NCI-H146 (cell line): ENCODE data around the gene FAM47E.
"Not testable (repeated sequence)": the region's sequence is repeated elsewhere in the genome, so short reads cannot be mapped to it uniquely, and the experiment has no call there.

ENCODE experiments used
- DNase-seq: peaks from one replicate; lab custom pipeline; 2025; lab: John Stamatoyannopoulos, UW

Gene FAM47E

DNA sequence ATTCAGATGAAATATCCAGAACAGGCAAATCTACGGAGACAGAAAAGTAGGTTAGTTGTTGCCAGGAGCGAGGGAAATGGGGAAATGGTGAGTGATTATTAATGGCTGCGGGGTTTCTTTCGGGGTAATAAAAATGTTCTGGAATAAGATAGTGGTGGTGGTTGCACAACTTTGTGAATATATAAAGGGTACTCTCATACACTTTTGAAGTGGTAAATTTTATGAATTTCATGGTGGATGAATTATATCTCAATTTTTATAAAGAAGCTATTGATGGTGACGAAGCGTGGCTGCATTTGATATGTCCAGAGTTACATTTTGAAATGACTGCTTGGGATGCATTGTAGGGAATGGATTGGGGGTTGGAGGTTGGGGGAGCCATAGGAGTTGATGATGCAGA is 16.3 kb downstream of the FAM47E start:
- DNase-seq: no peak

DNA sequence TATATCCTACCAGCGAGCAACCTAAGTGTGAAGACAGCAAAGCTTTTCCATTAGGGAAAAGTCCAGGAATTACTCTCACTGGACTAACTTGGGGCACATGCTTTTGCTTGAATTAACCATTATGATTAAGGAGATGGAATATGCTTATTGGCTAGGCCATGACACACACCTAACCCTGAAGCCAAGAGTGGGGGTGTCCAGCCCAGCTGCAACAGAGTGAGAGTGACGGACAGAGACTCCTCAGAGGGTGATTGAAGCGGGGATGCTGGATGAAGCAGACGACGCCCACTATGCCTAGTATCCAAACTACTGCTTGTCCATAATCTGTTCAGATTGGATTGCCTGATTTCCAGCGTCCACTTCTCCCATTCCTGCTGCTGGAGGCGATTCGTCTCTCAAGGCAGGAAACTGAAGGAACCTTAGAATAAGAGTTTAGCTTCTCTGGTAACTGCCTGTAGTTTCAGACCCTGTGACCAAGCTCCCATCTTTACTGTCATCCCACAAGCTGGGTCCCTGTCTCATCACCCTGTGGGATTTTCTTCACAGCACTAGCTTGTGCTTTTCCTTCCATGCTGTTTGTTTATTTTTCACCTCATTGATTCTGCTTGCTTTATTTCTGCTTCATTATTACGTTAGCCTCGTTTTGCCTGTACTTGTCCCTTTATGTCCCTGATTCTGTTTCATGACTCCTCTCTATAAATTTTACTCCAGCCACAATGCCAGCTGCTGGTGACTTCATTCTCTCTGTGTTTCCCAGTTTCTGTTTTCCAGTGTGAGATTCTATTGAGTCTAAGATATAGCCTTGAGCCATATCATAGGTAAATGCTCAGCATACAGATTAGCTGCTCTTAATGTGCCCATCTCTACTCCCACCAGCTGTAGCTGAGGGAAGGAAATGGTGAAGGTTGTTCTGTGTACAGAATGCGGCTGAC is 19.0 kb downstream of the FAM47E start:
- DNase-seq: no peak

DNA sequence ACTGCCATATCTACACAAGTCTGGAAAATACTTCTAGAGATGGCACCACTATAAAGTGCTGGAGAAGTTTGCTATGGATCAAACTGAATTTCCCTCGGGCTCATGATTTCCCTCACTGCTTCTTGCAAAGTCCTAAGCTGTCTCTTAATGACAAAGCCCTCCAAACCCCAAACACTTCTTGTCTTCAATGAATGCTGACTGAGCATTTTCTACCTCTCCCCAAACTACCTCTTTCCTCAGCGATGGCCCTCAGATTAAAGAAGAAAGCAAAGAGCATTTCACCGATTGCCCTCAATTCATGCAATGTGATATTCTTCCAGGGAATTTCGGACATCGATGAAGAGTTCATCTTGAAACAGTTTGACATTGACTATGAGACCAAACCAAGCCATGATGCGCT is 19.7 kb downstream of the FAM47E start:
- DNase-seq: no peak

DNA sequence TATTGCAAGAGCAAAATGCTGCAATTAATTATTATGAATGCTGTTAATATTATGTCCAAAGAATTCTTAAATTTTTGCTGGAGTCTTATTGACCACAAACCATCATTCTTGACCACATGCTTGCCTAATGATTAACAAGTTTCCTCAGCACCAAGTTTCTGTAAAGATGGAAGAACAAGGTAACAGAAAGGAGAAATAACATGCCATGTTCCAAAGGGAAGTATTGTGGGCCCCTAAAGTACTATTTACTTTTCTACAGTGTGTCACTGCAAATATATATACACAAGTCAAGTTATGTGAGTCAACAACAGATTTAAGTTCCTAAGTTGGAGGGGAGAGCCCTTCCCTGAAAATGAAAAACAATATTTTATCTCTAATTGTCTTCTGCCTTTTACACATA is 20.6 kb downstream of the FAM47E start:
- DNase-seq: no peak

DNA sequence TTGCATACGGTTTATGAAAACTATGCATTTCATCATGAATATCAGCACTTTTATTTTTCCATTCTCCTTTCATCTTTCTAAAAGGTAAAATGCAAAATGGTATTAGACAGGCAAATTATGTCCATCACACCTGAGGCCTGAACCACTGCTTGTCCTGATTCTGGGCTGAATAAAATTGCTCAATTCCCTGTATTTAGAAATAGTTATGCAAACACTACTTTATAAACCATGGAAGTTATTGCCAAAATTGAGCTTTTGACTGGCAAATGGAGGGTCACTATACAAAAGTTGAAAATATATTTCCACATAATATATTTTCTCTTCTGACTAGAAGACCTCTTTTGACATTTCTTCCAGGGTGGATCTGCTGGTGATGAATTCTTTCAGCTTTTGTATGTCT is 21.1 kb downstream of the FAM47E start:
- no peak for DNase-seq

DNA sequence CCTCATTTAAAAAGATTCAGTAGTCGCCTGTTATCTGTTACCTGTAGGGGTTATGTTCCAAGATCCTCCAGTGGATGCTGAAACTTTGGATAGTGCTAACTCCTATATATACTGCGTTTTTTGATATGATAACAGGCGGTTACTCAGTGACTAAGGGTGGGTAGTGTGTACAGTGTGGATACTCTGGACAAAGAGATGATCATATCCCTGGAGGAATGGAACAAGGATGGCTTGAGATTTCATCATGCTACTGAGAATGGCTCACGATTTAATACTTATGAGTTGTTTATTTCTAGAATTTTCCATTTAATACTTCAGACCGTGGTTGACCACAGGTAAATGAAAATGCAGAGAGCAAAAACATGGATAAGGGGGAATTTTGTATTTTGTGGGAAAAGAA is 21.5 kb downstream of the FAM47E start:
- DNase-seq: no peak

DNA sequence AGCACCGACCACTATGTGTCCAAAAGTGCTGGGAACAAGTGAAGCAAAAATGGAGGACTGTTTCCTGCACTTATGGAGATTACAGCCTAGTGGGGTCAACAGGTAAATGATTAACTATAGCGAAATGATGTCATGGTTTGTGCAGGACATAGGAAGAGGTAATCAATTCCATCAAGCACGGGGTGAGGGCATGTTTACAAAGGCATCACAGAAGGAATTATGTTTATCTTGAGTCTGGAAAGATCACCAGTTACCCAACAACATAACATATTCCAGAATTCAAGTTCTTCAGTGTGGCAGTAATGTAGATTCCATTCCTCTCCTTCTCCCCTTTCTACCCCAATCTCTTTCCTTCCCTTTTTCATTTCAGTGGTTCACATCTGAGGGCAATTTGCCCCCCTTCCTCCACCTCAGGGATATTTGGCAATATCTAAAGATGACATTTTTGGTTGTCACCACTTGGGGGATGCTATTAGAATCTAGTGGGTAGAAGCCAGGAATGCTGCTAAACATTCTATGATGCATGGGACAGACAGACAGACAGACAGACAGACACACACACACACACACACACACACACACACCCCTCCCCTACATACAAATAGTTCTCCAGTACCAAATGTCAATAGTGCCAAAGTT is 24.1 kb downstream of the FAM47E start:
- no peak for DNase-seq

DNA sequence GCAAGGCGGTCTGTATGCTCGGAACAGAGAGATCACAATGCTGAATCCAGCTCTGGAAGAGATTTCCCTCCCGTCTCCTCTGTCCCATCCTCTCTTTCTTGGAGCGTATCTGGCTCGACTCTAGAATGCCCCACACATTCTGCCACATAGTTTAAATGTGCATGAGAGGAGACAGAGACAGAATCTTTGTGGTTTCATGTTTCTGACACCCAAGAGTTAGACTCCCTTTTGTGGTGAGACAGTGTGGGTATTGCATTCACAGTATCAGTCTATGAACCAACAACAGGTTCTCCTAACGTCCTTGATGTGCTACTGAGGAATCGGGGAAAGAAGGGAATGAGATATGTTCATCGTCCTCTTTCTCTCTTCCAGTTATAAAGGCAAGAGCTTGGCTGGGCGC is 25.3 kb downstream of the FAM47E start:
- DNase-seq: no peak

DNA sequence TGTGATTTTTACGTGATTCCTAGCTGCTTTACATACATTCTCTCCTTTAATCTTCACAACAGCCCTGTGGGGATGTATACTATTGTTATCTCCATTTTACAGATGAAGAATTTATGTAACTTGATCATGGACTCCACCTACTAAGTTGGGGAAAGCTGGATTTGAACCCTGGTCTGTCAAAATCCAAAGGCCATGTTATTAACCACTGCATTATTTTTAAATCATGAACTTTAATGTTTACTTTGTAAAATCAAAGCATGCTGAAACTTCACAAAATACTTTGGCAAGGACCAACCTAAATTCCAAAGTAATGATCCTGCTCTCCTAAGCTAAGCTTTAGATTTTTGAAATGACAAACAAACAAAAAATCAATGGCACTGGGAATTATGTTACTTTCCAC is 26.1 kb downstream of the FAM47E start:
- no peak for DNase-seq

DNA sequence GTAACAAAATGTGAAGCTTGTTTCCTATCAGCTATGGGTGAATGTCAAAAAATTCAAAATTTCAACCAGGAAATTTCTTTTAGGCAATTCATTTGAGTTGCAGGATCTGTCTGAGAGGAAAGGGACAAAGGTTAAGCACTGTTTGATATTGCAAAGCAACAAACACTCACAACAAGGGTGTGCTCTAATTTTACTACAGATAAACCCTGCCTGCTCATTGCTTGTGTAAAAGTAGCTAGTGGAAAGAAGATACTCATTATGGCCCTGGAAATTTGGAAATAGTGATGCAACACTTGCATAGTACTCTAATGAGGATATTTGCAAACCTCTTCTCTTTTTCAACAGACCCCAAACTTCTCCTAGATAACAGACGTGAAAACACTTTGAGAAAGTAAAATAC is 27.1 kb downstream of the FAM47E start:
- DNase-seq: no peak

DNA sequence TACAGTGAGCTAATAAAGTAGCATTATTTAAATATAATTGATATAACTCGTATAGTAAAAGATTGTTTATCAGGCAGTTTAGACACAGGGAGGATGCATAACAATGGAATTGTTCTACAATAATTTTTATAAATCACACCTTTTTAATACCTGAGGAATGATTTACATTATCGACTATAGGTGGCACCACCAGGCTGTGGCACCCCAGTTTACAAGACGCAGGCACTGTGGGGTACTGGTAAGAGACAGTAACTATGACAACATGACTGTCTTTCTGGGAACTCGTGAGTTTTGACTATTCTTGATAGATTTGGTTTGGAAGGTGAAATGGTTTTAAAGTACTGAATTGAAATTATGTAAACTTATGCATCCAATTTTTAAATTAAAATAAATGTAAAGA is 27.9 kb downstream of the FAM47E start:
- no peak for DNase-seq

DNA sequence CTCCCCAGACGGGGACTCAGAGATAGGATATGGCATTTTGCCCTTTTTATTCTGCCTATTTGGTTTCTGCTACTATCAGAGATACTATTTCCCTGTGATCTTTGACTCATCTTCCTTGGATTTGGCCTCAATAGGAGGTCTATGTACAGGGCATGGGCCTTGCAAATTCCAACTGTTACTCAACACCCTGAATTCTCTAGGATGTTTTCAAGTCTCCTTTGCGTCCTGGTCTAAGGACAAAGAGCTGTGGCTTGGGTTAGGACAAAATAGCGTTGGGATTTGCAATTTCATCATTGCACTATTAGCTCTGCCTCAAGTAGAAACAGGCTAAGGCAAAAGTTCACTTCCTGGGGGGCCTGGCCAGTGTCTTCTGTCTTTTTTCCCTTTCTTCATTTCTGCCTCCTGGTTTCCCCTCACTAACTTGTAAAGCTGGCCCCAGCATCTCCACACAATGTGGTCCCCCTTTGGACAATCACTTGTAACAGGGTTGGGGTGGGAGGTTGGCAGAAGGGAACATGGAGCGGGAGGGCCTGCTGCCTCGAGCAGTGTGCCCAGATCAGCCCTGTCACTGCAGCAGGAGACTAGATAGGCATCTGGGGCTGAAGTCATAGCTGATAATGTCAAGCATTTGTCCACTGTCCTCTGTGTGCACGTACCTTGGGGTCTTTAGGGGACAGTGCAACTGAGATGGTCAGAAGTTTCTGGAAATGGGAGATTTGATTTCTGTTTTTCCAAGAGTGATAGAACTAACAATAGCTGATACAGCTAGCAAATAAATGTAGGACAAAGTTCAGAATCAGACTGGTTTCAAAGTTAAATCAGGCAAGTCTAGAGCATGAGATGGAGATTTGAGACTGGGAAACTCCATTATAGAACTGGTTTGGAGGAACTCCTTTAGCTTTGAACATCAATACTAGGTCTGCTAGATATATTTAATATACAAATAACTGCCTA is 29.2 kb downstream of the FAM47E start:
- no peak for DNase-seq

DNA sequence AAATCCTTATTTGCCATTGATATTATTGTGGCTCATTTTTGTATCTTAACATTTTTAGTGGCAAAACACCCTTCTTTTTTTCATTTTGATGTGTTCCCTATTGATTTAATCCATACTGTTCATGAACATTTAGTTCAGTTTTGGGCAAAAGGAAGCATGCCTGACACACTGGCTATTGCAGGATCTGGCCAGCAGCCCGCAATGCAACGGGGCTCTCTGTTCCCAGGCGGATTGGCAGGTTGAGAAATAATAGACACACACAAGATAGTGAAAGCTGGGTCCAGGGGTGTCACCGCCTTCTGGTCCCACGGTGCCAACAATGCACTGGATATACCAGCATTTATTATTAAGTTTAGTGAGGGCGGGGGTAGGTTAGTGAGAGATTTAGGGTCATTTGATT is 30.1 kb downstream of the FAM47E start:
- not testable (repeated sequence) for DNase-seq

DNA sequence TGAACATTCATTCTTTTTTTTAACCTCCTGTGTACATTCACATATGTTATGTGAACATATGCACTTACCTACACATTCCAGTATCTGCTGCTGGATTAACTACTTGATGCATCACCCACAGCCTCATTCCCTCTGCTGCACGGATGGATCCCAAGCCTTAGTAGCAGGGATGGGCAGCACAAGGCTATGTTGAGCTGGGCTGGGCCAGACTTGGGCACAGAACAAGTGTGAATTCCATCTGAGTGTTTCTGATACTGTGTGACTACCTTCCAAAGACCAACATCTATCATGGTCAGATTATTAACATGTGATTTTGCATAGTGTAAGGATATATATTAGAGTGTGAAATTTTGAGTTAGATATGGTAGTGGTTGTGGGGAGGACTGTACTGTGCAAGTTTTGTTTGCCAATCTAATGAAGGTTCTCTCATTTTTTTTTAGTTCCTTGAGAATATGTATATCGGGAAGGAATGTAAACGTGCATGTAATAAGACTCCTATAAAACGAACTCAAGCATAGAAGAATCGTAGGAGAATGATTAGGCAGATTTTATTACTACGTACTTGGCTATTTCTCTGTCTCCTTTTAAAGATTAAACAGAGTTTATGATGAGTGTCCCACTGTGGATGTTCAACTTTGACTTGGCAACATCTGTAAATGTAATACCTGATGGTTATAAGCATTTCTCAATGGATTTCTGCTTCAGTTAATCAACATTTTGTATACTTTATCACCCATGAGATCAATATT is 31.6 kb downstream of the FAM47E start:
- no peak for DNase-seq

DNA sequence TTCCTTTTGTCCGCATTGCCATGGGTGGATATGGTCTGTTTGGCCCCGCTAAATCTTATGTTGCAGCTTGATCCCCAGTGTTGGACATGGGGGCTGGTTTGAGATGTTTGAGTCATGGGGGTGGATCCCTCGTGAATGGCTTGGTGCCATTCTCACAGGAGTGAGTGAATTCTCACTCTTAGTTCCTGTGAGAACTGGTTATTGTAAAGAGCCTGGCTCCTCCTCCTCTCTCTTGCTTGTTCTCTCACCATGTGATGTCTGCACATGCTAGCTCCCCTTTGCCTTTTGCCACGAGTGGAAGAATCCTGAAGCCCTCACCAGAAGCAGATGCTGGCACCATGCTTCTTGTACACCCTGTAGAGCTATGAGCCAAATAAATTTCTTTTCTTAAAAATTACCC is 32.4 kb downstream of the FAM47E start:
- no peak for DNase-seq

DNA sequence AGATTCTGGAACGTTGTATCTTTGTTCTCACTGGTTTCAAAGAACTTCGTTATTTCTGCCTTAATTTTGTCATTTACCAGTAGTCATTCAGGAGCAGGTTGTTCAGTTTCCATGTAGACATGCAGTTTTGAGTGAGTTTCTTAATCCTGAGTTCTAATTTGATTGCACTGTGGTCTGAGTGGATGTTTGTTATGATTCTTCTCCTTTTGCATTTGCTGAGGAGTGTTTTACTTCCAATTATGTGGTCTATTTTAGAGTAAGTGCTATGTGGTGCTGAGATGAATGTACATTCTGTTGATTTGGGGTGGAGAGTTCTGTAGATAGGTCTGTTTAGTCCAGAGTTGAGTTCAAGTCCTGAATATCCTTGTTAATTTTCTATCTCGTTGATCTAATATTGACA is 36.3 kb downstream of the FAM47E start:
- DNase-seq: not testable (repeated sequence)

DNA sequence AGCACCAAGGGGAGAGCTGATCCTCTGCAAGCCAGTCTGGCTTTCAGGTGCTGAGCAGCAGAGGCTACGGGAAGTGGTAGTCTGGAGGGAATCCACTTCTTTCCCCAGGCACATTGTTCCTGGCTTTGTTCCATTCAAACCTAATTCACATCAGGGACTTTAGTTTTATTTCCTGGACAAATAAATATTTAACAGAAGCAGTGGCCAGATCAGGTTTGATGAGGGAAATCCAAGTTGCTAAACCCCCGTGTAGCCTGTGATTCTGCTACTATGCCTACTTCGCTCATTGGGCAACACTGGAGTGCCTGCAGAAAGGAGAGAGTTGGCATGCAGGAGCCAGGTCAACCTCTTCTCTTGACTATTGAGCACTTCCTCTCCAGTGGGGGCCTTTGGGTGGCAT is 41.2 kb downstream of the FAM47E start:
- DNase-seq: no peak

DNA sequence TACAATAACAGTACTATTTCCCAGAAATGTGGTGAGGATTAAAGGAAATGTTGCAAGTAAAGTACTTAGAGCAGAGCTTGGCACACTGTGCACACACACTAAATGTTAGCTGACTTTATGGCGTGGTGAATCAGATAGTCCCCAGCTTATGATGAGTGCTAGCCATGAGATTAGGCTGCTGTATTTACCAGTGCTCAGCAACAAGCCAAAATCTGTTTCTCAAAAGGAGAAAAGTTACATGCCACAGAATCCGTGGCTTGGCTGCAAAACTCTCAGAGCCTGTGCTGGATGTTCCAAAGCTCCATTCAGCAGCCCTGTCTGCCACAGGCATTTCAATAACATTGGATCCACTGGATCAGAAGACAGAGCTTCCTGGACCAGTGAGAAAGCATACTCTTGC is 42.3 kb downstream of the FAM47E start:
- DNase-seq: no peak

DNA sequence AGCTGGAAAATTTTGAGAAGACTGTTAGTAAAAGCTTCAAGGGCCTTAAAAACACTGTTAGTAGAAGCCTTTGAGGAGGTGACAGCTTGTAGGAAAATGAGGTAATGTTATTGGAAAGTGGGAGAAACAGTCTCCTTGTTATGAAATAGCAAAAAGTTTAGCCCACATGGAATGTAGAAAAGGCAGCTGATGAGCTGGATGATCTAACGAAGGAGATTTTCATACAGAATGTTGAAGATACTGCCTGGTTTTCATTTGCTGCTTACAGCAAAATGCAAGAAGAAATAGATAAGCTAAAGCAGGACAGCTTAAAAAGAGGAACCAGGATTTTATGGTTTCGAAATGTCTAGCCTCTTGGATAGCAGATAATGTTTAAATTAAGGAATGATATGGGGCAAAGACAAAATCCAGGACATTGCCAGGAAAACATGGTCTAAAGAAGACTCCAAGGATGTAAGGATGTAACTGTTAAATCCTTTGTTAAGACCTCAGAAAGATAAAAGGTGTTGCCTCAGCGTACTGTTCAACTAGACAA is 44.8 kb downstream of the FAM47E start:
- DNase-seq: no peak

DNA sequence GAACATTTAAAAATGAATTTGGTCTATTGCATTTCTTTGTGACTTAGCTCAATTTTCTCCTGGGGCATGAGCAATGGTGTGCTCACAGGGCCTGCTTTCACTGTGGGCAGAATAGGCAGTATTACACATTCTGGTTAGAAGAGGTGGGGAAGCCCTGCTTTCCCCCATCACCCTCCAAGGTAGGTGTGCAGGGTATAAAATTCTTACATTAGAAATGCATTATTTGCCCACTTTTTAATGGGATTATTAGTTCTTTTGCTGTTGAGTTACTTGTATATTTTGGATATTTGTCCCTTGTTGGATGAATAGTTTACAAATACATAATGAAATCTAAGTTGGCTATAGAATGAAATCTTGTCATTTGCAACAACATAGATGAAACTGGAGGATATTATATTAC is 46.7 kb downstream of the FAM47E start:
- DNase-seq: no peak

DNA sequence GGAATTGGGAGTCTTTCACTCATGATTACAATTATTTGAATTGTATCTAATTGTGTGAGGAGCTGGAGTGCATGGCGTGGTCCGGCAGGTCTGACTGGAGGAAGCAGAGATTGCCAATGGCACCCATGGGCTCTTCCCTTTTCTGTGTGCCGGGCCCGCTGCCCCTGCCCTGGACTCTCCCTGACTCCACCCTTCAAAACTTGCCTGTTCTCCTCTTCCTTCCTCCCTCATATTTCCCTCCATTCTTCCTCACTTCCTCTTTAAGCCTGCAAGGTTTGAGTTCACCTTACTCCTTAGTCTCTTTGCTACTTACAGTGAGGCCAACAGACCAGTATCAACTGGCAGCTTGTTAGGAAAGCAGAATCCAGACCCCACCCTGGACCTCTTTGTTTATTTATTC is 48.5 kb downstream of the FAM47E start:
- no peak for DNase-seq
